IPS DF 19.7 (cell line): ENCODE data around the gene FHIT.
A peak's percentile ranks its signal among the peaks of the same experiment; 100 is the strongest.

Source experiments
- DNase-seq: peaks from one replicate; pipeline ENCODE4 v3.0.0-alpha.2; 2013; ENCODE audit warnings: low read depth, low spot score

FHIT gene

DNA sequence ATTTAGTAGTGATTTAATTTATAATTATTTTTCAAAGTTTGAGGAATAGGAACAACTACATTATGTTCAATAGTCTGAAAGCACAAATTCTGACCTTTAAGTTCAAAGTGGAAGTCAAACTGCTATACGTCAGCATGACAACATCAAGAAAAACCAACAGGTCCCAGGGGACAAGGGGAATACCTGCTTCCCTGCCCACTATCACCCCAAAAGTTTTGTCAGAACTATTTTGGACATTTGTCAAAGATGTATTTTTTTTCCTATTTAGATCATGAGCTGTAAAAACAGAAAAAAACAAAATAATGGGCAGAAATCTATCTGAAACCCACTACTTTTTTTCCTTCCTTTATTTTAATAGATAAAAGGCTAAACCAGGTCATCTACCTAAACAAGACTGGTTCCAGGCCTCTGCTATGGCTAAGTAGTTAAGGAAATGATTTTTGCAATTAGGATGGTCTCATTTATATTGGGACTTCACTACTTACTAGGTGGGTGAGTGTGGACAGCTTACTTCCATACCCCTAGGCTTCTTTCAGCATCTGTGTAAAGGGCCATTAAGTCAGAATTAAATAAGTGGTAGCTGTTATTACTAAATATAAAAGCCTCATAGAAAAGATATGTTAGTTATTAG, 746.3 kb downstream of the FHIT start:
- no peak for DNase-seq

DNA sequence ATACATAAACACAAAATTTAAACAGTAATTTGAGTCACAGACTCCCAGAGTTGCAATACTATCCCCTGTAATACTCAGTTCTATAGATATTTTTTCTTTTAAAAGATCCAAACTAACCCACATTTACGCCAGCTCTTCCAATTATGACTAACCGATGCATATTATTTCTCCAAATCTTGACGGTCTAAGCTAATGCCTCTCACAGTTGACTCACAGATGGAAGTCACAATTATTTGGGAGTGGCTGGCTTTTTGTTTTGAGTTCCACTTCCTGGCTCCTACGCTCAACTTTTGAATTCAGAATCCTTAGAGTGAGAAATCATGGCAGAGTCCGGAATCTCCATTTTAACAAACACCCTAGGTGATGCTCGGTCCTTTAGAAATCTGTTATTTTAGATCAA, 749.9 kb downstream of the FHIT start:
- DNase-seq = no peak

DNA sequence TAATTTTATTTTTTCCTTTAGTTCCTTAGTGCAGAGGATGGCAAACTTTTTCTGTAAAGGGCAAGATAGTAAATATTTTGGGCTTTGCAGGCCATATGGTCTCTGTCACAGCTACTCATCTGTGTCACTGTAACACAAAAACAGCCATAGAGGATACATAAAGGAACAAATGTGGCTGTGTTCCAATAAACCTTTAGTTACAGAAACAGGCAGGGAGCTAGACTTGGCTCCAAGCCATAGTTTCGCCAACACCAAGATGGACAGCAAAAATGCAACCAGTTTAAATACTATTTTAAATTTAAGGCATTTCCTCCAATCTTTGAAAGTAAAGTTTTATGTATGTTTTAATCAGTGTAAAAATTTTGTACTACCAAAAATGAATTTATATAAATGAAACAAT, 753.4 kb downstream of the FHIT start:
- no peak for DNase-seq

- no peak for DNase-seq
Observed at GRCh38 chr3:60490992-60491391, 760.3 kb downstream of the FHIT start.

DNA sequence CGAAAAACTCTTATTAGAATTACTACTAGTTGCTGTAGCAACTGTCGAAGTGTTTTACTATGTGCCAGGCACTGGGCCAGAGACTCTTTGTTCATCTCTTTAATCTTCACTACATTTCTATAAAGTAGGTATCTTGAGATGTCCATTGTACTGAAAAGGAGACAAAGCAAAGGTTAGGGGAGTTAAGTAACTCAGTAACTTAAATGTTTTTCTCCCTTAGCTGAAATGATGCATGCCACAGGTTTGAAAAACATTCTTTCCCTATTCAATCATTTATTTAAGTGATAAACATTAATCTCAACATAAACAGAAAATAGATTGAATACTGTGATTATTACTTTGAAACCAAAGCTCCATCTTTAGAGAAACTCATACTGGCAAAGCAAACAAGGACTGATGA, 776.2 kb downstream of the FHIT start:
- DNase-seq = no peak

DNA sequence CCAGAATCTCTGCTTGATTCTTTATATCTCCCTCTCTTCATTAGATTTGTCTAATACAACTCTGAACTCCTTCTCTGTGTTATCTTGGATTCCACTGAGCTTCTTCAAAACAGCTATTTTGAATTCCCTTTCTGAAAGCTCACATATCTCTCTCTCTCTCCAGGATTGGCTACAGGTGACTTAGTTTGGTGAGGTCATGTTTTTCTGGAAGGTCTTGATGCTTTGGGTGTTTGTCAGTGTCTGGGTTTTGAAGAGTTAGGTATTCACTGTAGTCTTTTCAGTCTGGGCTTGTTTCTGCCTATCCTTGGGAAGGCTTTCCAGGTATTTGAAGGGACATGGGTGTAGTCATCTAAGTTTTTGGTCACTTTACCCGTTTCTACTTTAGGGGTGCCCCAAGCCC, 781.8 kb downstream of the FHIT start:
- no peak for DNase-seq

DNA sequence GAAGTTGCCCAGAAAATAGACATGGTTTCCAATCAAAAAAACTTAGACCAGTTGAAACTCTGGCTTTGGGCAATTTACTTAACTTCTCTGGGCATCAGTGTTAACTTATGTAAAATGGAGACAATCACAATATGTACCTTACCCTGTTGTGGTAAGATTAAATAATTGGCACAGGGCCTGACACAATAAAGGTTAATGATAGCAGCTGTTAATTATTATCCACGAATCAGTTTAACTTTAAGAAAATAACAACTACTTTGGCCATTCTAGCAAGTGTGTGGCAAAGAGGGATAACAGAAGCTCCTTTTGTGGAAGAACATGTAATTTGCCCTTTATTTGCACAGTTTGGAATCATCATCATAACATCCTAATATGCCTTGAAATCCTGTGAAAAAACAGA, 787.6 kb downstream of the FHIT start:
- DNase-seq = no peak

- DNase-seq = no peak
Observed at GRCh38 chr3:60461267-60461666, 790.0 kb downstream of the FHIT start.

DNA sequence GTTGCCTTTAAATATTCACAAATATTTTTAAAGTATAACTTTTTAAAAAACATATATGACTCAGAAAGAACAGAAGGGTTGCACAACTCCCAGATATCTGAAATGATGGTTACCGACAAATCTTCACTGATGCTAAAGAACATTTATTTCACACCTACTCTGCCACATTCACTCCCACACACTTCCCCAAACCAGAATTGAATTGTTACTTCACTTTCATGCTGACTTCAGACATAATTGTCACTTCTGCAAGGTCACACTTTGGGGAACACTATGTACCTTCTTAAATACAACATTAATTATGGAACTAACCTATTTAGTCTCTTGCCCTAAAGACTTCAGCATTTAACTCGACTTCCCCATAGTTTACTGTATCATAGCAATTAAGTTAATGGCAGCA, 795.1 kb downstream of the FHIT start:
- no peak for DNase-seq

GRCh38 chr3:60453326-60453725, 797.9 kb downstream of the FHIT start:
- no peak for DNase-seq

- no peak for DNase-seq
Observed at GRCh38 chr3:60448696-60449095, 802.6 kb downstream of the FHIT start.

DNA sequence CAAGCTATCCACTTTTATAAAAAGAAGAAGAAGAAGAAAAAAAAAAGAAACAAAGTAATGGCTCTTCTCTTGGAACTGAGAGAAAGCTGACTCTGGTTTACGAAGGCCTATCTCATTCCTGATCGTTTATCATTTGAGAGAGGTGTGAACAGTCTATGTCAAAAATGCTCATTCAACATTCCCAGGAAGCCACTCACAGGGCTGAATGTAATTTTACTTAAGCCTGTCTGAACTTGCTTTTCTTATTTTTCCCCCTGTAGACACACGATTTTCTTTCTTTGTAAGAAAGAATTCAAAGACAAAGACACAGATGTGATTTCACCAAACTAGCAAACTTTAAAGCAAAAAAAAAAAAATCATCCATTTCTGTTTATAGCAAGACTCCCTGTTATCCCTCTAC, 805.8 kb downstream of the FHIT start:
- no peak for DNase-seq

DNA sequence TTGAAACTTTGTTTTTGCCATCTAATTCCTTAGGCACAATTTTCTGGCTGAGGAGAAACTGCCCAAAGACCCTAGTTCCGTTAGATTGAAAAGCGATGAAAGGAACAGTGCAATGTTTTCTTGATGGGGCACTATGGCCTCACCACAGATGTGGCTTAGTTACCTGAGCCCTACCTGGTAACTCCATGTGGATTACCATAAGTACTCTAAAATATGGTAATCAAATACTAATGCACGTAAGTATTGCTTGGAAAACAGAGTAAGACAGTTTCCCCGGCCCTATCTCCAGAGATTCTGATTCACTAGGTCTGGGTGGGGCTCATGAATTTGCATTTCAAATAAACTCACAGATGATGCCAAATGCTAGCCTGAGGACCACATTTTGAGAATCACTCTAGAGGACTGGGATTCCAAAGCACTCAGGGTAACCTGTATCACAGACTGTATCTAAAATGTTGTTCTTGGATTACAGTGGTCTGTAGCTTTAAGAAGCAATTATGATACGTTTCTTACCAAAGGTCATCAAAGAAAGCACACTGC, 806.3 kb downstream of the FHIT start:
- no peak for DNase-seq

DNA sequence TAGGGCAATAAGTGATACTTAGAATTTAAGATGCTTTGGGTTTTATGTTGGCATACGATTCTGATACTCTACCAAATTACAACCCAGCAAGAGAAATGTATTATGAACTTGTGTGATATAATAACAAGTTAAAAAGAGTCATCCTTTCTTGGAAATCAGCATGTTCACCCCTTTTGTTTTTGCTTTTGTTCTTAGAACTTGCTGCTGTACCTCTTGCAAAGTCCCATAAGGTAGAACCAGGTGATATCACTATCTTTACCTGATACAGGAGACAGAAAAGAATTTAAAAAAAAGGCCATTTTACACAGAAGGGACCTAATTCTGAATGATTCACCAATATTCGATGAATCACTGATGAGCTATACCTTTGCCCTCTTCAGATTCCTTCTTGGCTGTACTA, 810.4 kb downstream of the FHIT start:
- DNase-seq = no peak

GRCh38 chr3:60435941-60436650, 815.2 kb downstream of the FHIT start:
- DNase-seq = no peak

DNA sequence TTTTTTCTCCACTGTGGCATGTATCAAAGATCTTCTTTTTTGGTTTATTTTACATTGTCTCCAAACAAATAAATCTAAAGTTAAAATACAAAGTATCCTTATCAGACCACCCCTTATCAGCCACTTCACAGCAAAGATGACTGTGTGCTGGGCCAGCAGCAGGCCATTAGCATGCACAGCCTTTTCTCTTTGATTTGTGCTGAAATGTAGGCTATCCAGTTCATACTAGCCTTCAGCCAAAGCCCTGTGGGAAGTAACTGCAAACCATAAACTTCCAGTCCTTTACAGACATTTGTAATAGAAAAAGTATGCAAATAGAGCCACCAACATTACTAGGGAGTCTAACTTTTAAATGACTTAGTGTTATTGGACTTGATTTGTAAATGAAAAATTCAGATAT, 816.3 kb downstream of the FHIT start:
- no peak for DNase-seq

DNA sequence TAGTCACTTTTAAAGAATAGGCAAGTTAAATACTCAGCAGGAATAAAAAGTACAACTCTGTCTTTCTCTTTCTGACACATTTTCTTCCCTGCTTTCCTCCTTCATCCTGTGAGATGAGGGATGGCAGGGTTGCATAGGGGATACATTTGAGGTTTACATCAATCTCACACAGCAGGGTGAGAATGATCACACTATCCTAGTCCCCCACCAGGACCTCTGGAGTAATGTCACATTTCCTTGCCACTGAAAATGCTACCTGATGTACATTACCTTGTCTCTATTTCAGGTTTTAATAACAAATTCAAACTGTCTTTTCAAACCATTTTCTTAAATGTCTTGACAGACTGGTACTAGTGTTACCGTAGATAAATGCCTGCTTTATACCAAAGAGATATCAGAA, 816.9 kb downstream of the FHIT start:
- no peak for DNase-seq

- DNase-seq = peak; percentile 38
Observed at GRCh38 chr3:60431599-60431958, 819.7 kb downstream of the FHIT start.

- DNase-seq = no peak
Observed at GRCh38 chr3:60430205-60430604, 821.0 kb downstream of the FHIT start.

- DNase-seq = no peak
Observed at GRCh38 chr3:60427109-60427508, 824.1 kb downstream of the FHIT start.

- no peak for DNase-seq
Observed at GRCh38 chr3:60424942-60425341, 826.3 kb downstream of the FHIT start.

DNA sequence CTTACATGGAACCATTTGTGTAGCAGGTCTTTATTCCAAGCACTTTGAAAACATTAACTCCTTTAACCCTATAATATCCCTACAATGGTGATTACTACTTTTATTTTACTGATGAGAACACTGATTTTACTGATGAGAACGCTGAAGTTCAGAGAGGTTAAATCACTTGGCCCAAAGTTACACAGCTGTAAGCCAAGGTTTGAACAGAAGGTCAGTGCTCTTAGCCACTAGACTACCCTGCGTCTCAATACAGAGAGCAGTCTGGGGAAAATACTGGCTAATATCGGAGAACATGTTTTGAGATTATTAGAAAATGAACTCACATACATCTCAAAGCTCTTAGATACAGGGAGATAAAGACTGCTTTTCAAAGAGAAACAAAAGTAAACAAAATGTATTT, 827.2 kb downstream of the FHIT start:
- DNase-seq = no peak

GRCh38 chr3:60423556-60423955, 827.7 kb downstream of the FHIT start:
- DNase-seq = no peak
